Keratinocyte (primary cell): ENCODE data around the gene AJAP1. TPM values are rescaled to one million over a fixed set of nuclear protein-coding genes. Genes with fewer than 3 reads are reported as not detected.

Experiments
- DNase-seq: peaks from one replicate; pipeline ENCODE4 v3.0.0-alpha.2; 2011; ENCODE audit warnings: low read depth, missing footprints, low spot score
- FAIRE-seq: peaks from 2 replicates; lab custom pipeline; 2011; peaks lifted over from hg19 to GRCh38; lab: Jason Lieb, UNC
- H2AFZ ChIP-seq: 2 replicates; pipeline ENCODE4 v1.6.0; 2012; ENCODE audit warnings: low read length, control low read depth, inconsistent platforms; ENCODE audit not compliant: control insufficient read depth
- H3K27ac ChIP-seq: 2 replicates; pipeline ENCODE4 v1.5.1; 2011; ENCODE audit warnings: low read length; ENCODE audit not compliant: control insufficient read depth, insufficient read depth
- H3K27me3 ChIP-seq: 3 replicates; pipeline ENCODE4 v1.6.0; 2011; ENCODE audit warnings: low read length; ENCODE audit not compliant: control insufficient read depth, insufficient read depth; ENCODE audit errors: extremely low read depth
- H3K36me3 ChIP-seq, 2 experiments: 2 replicates in 1 of 2; 3 replicates in 1 of 2; pipeline ENCODE4 v1.5.1; 2011; ENCODE audit warnings: low read length in 2 of 2, mild to moderate bottlenecking in 1 of 2; ENCODE audit not compliant: control insufficient read depth in 2 of 2, insufficient read depth in 2 of 2; ENCODE audit errors: extremely low read depth in 1 of 2
- H3K4me1 ChIP-seq: 3 replicates; pipeline ENCODE4 v1.5.1; 2011; ENCODE audit warnings: low read length; ENCODE audit not compliant: control insufficient read depth, insufficient read depth; ENCODE audit errors: extremely low read depth
- H3K4me2 ChIP-seq: 3 replicates; pipeline ENCODE4 v1.6.0; 2011; ENCODE audit warnings: low read depth, low read length; ENCODE audit not compliant: control insufficient read depth, insufficient read depth; ENCODE audit errors: extremely low read depth
- H3K4me3 ChIP-seq, 3 experiments: fragments of 200-600 bp in 1 of 3; sonication (generic) in 1 of 3; 2 replicates in 2 of 3; 3 replicates in 1 of 3; pipeline ENCODE4 v1.5.1; 2011 to 2016; ENCODE audit warnings: low read length in 3 of 3, mild to moderate bottlenecking in 3 of 3, control low read depth in 2 of 3, inconsistent platforms in 1 of 3, low read depth in 1 of 3, mixed read lengths in 1 of 3, mixed run types in 1 of 3, moderate library complexity in 1 of 3; ENCODE audit not compliant: control insufficient read depth in 2 of 3, insufficient read depth in 2 of 3; ENCODE audit errors: extremely low read depth in 1 of 3
- H3K79me2 ChIP-seq: 2 replicates; pipeline ENCODE4 v1.6.0; 2012; ENCODE audit warnings: low read length; ENCODE audit not compliant: control insufficient read depth, insufficient read depth
- H3K9ac ChIP-seq: 3 replicates; pipeline ENCODE4 v1.6.0; 2011; ENCODE audit warnings: low read length; ENCODE audit not compliant: control insufficient read depth, insufficient read depth; ENCODE audit errors: extremely low read depth
- H3K9me1 ChIP-seq: 3 replicates; pipeline ENCODE4 v1.6.0; 2011; ENCODE audit warnings: low read length; ENCODE audit not compliant: control insufficient read depth, insufficient read depth; ENCODE audit errors: extremely low read depth
- H3K9me3 ChIP-seq: 2 replicates; pipeline ENCODE4 v1.5.1; 2012; ENCODE audit warnings: low read depth, low read length; ENCODE audit not compliant: control insufficient read depth
- H4K20me1 ChIP-seq: 3 replicates; pipeline ENCODE4 v1.6.0; 2011; ENCODE audit warnings: low read length; ENCODE audit not compliant: control insufficient read depth, insufficient read depth; ENCODE audit errors: extremely low read depth
- CTCF ChIP-seq, 3 experiments: IDR thresholded peaks in 1 of 3; conservative IDR thresholded peaks in 1 of 3; optimal IDR thresholded peaks in 1 of 3; 2 replicates in 2 of 3; 3 replicates in 1 of 3; pipeline versions ENCODE3 to v1.5.1; 2011; ENCODE audit warnings: low read length in 3 of 3, mild to moderate bottlenecking in 3 of 3, moderate library complexity in 2 of 3, control low read depth in 1 of 3, inconsistent platforms in 1 of 3; ENCODE audit not compliant: insufficient read depth in 2 of 3; ENCODE audit errors: extremely low read depth in 1 of 3
- EZH2 ChIP-seq: IDR thresholded peaks from one replicate; pipeline ENCODE4 v1.6.1; 2012; ENCODE audit warnings: inconsistent platforms, mild to moderate bottlenecking, low read length, moderate library complexity
- dilution Hi-C: fragments of 300-500 bp; cut with MboI; formaldehyde crosslinking; loops from one replicate; pipeline ENCODE4 v1.7.0; 2020; ENCODE audit warnings: low sequenced_read_pairs; ENCODE audit not compliant: extremely low pct_ligation_motif_present
- polyA plus RNA-seq, 5 experiments: library from polyadenylated mRNA; depleted of rRNA in 3 of 5; stranded (reverse) in 3 of 5; stranded (forward) in 1 of 5; unstranded in 1 of 5; fragments of >200 nt; gene quantifications; 1 replicate in 1 of 5; 2 replicates in 3 of 5; 3 replicates in 1 of 5; pipeline versions ENCODE4 v1.2.1 to v1.2.3, GENCODE V29; 2011 to 2012; ENCODE audit warnings: missing spikeins in 2 of 5, low read depth in 1 of 5, low replicate concordance in 1 of 5

AJAP1 gene
- polyA plus RNA-seq, 1 donor (not counting 4 experiments of a cell fraction or from before 2014, with no cell fraction given) = 2.2 TPM

GRCh38 chr1:4803335-4803734 lies 148.9 kb downstream of the AJAP1 start:
- FAIRE-seq = no peak

GRCh38 chr1:4805987-4806386 lies 151.6 kb downstream of the AJAP1 start:
- DNase-seq (no peak), FAIRE-seq (no peak)
- TF ChIP-seq CTCF (optimal IDR thresholded peaks at IDR 0.05 in 1 of 3, IDR thresholded peaks at IDR 0.05 in 1 of 3, conservative IDR thresholded peaks at IDR 0.05 in 1 of 3; ENCODE audit: extremely low read depth in 1 of 3, insufficient read depth in 2 of 3, low read length in 3 of 3) (no peak), EZH2 (no peak)
- H2AFZ ChIP-seq = no peak overlapping the region
- H3K36me3 ChIP-seq = no peaks in the 10 kb centered on the region
- no peaks in the 10 kb centered on the region for H3K27me3 ChIP-seq
- H3K79me2 ChIP-seq = no peaks in the 10 kb centered on the region
- H3K4me3 ChIP-seq = no peak overlapping the region
- H3K4me2 ChIP-seq = no peak overlapping the region
- no peak overlapping the region for H3K27ac ChIP-seq
- H3K9ac ChIP-seq = no peak overlapping the region
- H3K4me1 ChIP-seq = no peaks in the 10 kb centered on the region
- H4K20me1 ChIP-seq = no peaks in the 10 kb centered on the region
- H3K9me3 ChIP-seq = no peaks in the 10 kb centered on the region
- H3K9me1 ChIP-seq = no peaks in the 10 kb centered on the region
- dilution Hi-C loops = no loop called here

More at GRCh38 chr1:4803335-4803734, 148.9 kb downstream of the AJAP1 start:
- no peaks in the 10 kb centered on the region for H3K36me3 ChIP-seq
- H3K4me3 ChIP-seq = no peak overlapping the region
- no peaks in the 10 kb centered on the region for H3K9me3 ChIP-seq
- H3K9me1 ChIP-seq = no peaks in the 10 kb centered on the region
- H4K20me1 ChIP-seq = no peaks in the 10 kb centered on the region
- H3K27ac ChIP-seq = no peak overlapping the region
- no peaks in the 10 kb centered on the region for H3K79me2 ChIP-seq
- no peak overlapping the region for H2AFZ ChIP-seq
- H3K4me2 ChIP-seq = no peak overlapping the region
- no peak for TF ChIP-seq CTCF (optimal IDR thresholded peaks at IDR 0.05 in 1 of 3, IDR thresholded peaks at IDR 0.05 in 1 of 3, conservative IDR thresholded peaks at IDR 0.05 in 1 of 3; ENCODE audit: extremely low read depth in 1 of 3, insufficient read depth in 2 of 3, low read length in 3 of 3)
- no peak for TF ChIP-seq EZH2
- H3K27me3 ChIP-seq = no peaks in the 10 kb centered on the region
- no peak for DNase-seq
- H3K4me1 ChIP-seq = no peaks in the 10 kb centered on the region
- dilution Hi-C loops = no loop called here
- no peak overlapping the region for H3K9ac ChIP-seq
